Fibroblast of lung (primary cell): ENCODE measurements around the gene GON4L. TPM values are rescaled to one million over a fixed set of nuclear protein-coding genes. Genes with fewer than 3 reads are reported as not detected.
A peak's percentile ranks its signal among the peaks of the same experiment; 100 is the strongest.
"Not testable (repeated sequence)": the region's sequence is repeated elsewhere in the genome, so short reads cannot be mapped to it uniquely, and the experiment has no call there.

Experiments used
- DNase-seq, 2 donors: peaks; one replicate each; pipeline versions ENCODE4 v3.0.0 to v3.0.0-alpha.2; 2010; ENCODE audit warnings: low read depth in 2 of 2
- H2AFZ ChIP-seq: 2 replicates; pipeline ENCODE4 v1.5.1; 2012; ENCODE audit warnings: low read length, control low read depth, inconsistent platforms
- H3K27ac ChIP-seq: 2 replicates; pipeline ENCODE4 v1.5.1; 2011; ENCODE audit warnings: low read length, control low read depth; ENCODE audit not compliant: insufficient read depth
- H3K27me3 ChIP-seq: 2 replicates; pipeline ENCODE4 v1.5.1; 2011; ENCODE audit warnings: mild to moderate bottlenecking, low read length; ENCODE audit not compliant: control insufficient read depth, insufficient read depth
- H3K36me3 ChIP-seq: 2 replicates; pipeline ENCODE4 v1.5.1; 2011; ENCODE audit warnings: low read length; ENCODE audit not compliant: control insufficient read depth, insufficient read depth
- H3K4me1 ChIP-seq: 2 replicates; pipeline ENCODE4 v1.5.1; 2011; ENCODE audit warnings: low read length; ENCODE audit not compliant: control insufficient read depth, insufficient read depth; ENCODE audit errors: extremely low read depth
- H3K4me2 ChIP-seq: 2 replicates; pipeline ENCODE4 v1.5.1; 2011; ENCODE audit warnings: low read length, control low read depth; ENCODE audit not compliant: insufficient read depth; ENCODE audit errors: extremely low read depth
- H3K4me3 ChIP-seq, 4 experiments: fragments of 200-600 bp in 1 of 4; sonication (generic) in 1 of 4; replicated peaks in 1 of 4; 2 replicates each; pipeline ENCODE4 v1.5.1; 2011 to 2016; ENCODE audit warnings: low read length in 4 of 4, low read depth in 3 of 4, mild to moderate bottlenecking in 3 of 4, control low read depth in 2 of 4, inconsistent platforms in 1 of 4, mixed read lengths in 1 of 4; ENCODE audit not compliant: insufficient read depth in 1 of 4; ENCODE audit errors: control extremely low read depth in 1 of 4
- H3K79me2 ChIP-seq: 2 replicates; pipeline ENCODE4 v1.5.1; 2012; ENCODE audit warnings: mild to moderate bottlenecking, low read length, inconsistent platforms; ENCODE audit not compliant: control insufficient read depth, insufficient read depth
- H3K9ac ChIP-seq: 2 replicates; pipeline ENCODE4 v1.5.1; 2011; ENCODE audit warnings: mild to moderate bottlenecking, low read length, control low read depth; ENCODE audit not compliant: insufficient read depth
- H3K9me3 ChIP-seq: 2 replicates; pipeline ENCODE4 v1.5.1; 2012; ENCODE audit warnings: low read depth, low read length; ENCODE audit not compliant: control insufficient read depth, insufficient read depth
- H4K20me1 ChIP-seq: 2 replicates; pipeline ENCODE4 v1.5.1; 2011; ENCODE audit warnings: low read length; ENCODE audit not compliant: control insufficient read depth, insufficient read depth; ENCODE audit errors: extremely low read depth
- CTCF ChIP-seq, 2 donors: IDR thresholded peaks in 1 of 2; conservative IDR thresholded peaks in 1 of 2; 1 replicate in 1 of 2; 2 replicates in 1 of 2; pipeline ENCODE4 v1.5.1; 2011 to 2012; ENCODE audit warnings: low read length in 2 of 2, control low read depth in 1 of 2, inconsistent platforms in 1 of 2, low read depth in 1 of 2, mild to moderate bottlenecking in 1 of 2
- EZH2 ChIP-seq: IDR thresholded peaks from 2 replicates; pipeline ENCODE4 v1.5.1; 2012; ENCODE audit warnings: low read length, control low read depth, mild to moderate bottlenecking; ENCODE audit errors: missing control alignments
- polyA plus RNA-seq, 2 donors: library from polyadenylated mRNA; depleted of rRNA in 1 of 2; stranded (reverse) in 1 of 2; unstranded in 1 of 2; fragments of >200 nt; gene quantifications; 2 replicates each; pipeline ENCODE4 v1.2.1, GENCODE V29; 2011 to 2012; ENCODE audit warnings: missing spikeins in 1 of 2
- total RNA-seq: library from RNA; depleted of rRNA; stranded (reverse); fragments of >200 nt; gene quantifications from 2 replicates; pipeline ENCODE4 v1.2.1, GENCODE V29; 2014

GON4L gene
- total and polyA plus RNA-seq, 2 donors (not counting 1 experiment from before 2014, with no cell fraction given): 20.2 to 30.9 TPM

GRCh38 chr1:155776414-155776813 lies 80.6 kb downstream of the GON4L start:
- no peak overlapping the region for H3K9ac ChIP-seq
- H3K4me2 ChIP-seq: no peak overlapping the region
- H3K27me3 ChIP-seq: no peaks in the 10 kb centered on the region
- DNase-seq: peak; percentile 7 to 10
- H3K27ac ChIP-seq: no peak overlapping the region
- H4K20me1 ChIP-seq: no peaks in the 10 kb centered on the region
- no peak overlapping the region for H2AFZ ChIP-seq
- H3K9me3 ChIP-seq: no peaks in the 10 kb centered on the region
- TF ChIP-seq CTCF (conservative IDR thresholded peaks at IDR 0.05 in 1 of 2, IDR thresholded peaks at IDR 0.05 in 1 of 2; ENCODE audit: low read depth in 1 of 2, low read length in 2 of 2) (no peak), EZH2 (no peak)
- peaks cover under 1% of the 10 kb centered on the region for H3K36me3 ChIP-seq
- no peak overlapping the region for H3K4me3 ChIP-seq
- H3K4me1 ChIP-seq: no peaks in the 10 kb centered on the region
- no peaks in the 10 kb centered on the region for H3K79me2 ChIP-seq

GRCh38 chr1:155773221-155773620 lies 83.8 kb downstream of the GON4L start:
- Histone ChIP-seq H3K4me1 (no peaks in the 10 kb centered on the region), H3K9ac (no peak overlapping the region), H3K9me3 (no peaks in the 10 kb centered on the region), H3K36me3 (peaks cover 9% of the 10 kb centered on the region), H3K4me3 (no peak overlapping the region), H3K4me2 (no peak overlapping the region), H3K27me3 (no peaks in the 10 kb centered on the region), H4K20me1 (no peaks in the 10 kb centered on the region), H3K27ac (no peak overlapping the region), H3K79me2 (no peaks in the 10 kb centered on the region), H2AFZ (no peak overlapping the region)
- DNase-seq: no peak
- TF ChIP-seq CTCF (conservative IDR thresholded peaks at IDR 0.05 in 1 of 2, IDR thresholded peaks at IDR 0.05 in 1 of 2; ENCODE audit: low read depth in 1 of 2, low read length in 2 of 2): no peak
- TF ChIP-seq EZH2: no peak

- no peaks in the 10 kb centered on the region for H3K27me3 ChIP-seq
- no peak overlapping the region for H2AFZ ChIP-seq
- H3K4me1 ChIP-seq: no peaks in the 10 kb centered on the region
- TF ChIP-seq EZH2 (no peak), CTCF (conservative IDR thresholded peaks at IDR 0.05 in 1 of 2, IDR thresholded peaks at IDR 0.05 in 1 of 2; ENCODE audit: low read depth in 1 of 2, low read length in 2 of 2) (no peak)
- H3K9ac ChIP-seq: no peak overlapping the region
- H4K20me1 ChIP-seq: no peaks in the 10 kb centered on the region
- no peak overlapping the region for H3K27ac ChIP-seq
- DNase-seq: no peak
- H3K4me3 ChIP-seq: no peak overlapping the region
- no peaks in the 10 kb centered on the region for H3K79me2 ChIP-seq
- no peak overlapping the region for H3K4me2 ChIP-seq
- H3K36me3 ChIP-seq: peaks cover 15% of the 10 kb centered on the region
- no peaks in the 10 kb centered on the region for H3K9me3 ChIP-seq
Measured at GRCh38 chr1:155769257-155769656, 87.8 kb downstream of the GON4L start.

- H3K9me3 ChIP-seq, H3K4me1 ChIP-seq, H3K4me2 ChIP-seq, H4K20me1 ChIP-seq, H3K79me2 ChIP-seq, H3K9ac ChIP-seq, H3K27ac ChIP-seq, H3K27me3 ChIP-seq, H2AFZ ChIP-seq, H3K4me3 ChIP-seq, DNase-seq: not testable (repeated sequence)
- H3K36me3 ChIP-seq: peaks cover 15% of the 10 kb centered on the region
Measured at GRCh38 chr1:155767399-155767989, 89.5 kb downstream of the GON4L start.

GRCh38 chr1:155763989-155764388 lies 93.0 kb downstream of the GON4L start:
- H3K9ac ChIP-seq, H4K20me1 ChIP-seq, H3K4me3 ChIP-seq, H3K4me1 ChIP-seq, H3K4me2 ChIP-seq, H3K79me2 ChIP-seq, H2AFZ ChIP-seq, DNase-seq, H3K27me3 ChIP-seq, H3K27ac ChIP-seq, H3K9me3 ChIP-seq: not testable (repeated sequence)
- peaks cover 16% of the 10 kb centered on the region for H3K36me3 ChIP-seq
